HG03439 (cell line): ENCODE measurements around the gene IL12RB2.
A peak's percentile ranks its signal among the peaks of the same experiment; 100 is the strongest.

Experiments used
- ATAC-seq: cut with Tn5 transposase; IDR thresholded peaks from one replicate; pipeline ENCODE4 v1.9.1; 2021; ENCODE audit warnings: mild to moderate bottlenecking, moderate library complexity; ENCODE audit not compliant: unreplicated experiment

The IL12RB2 gene

DNA sequence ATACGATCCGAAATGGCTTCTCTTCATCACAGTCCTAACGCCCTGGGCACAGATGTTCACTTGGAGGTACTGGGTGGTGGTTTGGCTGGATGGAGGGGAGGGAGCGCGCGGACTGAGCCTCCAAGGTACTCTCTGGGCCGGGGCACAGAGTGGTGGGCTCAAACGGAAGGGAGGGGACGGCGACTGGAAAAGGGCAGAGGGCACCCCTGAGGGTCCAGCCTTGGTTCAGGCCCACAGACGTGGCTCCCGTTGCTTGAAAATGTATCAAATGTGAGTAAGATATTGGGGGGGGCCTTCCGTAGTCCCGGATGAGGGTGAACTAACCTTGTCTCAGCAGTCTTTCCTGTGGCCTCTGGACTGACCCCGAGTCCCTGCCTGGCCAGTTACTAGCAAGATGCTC lies 463 bp downstream of the IL12RB2 start:
- ATAC-seq, result no peak

GRCh38 chr1:67312615-67313014 lies 4.9 kb downstream of the IL12RB2 start:
- ATAC-seq, result no peak

GRCh38 chr1:67313934-67314671 lies 6.4 kb downstream of the IL12RB2 start:
- ATAC-seq, result no peak

GRCh38 chr1:67314696-67315095 lies 7.0 kb downstream of the IL12RB2 start:
- no peak for ATAC-seq

DNA sequence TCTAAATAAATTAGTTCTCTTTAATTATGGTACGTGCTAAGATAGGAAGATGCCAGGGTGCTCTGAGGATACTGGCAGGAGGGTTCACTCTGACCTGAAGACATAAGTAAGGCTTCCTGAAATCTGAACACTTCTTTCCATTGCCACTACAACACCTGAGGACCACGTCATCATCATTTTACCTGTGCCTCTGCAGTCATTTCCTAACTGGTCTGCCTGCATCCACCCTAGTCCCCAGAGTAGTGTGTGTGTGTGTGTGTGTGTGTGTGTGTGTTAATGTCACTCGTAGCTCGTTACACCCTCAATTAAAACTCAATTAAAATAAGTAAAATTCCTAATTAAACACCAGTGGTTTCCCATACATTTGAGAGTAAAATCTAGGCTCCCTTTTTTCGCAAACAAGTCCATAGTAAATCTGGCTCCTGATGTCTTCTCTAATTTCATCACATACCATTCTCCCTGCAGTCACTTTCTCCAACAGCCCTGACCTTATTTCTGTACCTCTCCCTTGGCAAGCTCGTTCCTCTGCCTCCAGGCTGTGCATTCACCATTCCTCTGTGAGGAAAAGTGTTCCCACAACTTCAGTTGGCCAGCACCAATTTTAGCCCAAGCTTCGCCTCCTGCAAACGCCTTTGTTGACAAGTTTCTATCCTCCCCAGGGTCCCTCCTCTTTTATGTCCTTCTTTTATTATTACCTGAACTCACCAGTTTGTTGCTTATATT lies 8.7 kb downstream of the IL12RB2 start:
- no peak for ATAC-seq

- no peak for ATAC-seq
Measured at GRCh38 chr1:67316918-67317317, 9.2 kb downstream of the IL12RB2 start.

- ATAC-seq, result no peak
Measured at GRCh38 chr1:67317803-67318202, 10.1 kb downstream of the IL12RB2 start.

DNA sequence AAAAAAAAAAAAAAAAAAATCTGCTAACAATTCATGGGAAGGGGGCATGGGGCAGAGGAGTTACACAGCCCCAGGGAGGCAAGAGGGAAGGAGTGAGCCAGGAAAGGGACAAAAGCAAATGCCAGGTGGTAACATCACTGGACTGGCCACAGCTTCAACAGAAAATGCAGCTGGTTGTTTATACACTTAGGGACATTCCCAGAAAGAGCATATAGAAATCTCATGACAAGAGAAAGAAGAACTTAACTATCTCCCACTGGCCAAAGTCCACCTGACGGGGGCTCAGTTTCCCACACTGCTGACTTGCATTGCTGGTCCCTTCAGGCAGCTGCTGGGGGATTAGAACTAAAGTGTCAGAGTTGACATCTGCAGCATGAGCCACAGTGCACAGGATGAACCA lies 14.8 kb downstream of the IL12RB2 start:
- ATAC-seq, result no peak

GRCh38 chr1:67323087-67323486 lies 15.4 kb downstream of the IL12RB2 start:
- ATAC-seq, result no peak

GRCh38 chr1:67324068-67324467 lies 16.4 kb downstream of the IL12RB2 start:
- no peak for ATAC-seq

- ATAC-seq, result no peak
Measured at GRCh38 chr1:67327864-67328466, 20.3 kb downstream of the IL12RB2 start.

DNA sequence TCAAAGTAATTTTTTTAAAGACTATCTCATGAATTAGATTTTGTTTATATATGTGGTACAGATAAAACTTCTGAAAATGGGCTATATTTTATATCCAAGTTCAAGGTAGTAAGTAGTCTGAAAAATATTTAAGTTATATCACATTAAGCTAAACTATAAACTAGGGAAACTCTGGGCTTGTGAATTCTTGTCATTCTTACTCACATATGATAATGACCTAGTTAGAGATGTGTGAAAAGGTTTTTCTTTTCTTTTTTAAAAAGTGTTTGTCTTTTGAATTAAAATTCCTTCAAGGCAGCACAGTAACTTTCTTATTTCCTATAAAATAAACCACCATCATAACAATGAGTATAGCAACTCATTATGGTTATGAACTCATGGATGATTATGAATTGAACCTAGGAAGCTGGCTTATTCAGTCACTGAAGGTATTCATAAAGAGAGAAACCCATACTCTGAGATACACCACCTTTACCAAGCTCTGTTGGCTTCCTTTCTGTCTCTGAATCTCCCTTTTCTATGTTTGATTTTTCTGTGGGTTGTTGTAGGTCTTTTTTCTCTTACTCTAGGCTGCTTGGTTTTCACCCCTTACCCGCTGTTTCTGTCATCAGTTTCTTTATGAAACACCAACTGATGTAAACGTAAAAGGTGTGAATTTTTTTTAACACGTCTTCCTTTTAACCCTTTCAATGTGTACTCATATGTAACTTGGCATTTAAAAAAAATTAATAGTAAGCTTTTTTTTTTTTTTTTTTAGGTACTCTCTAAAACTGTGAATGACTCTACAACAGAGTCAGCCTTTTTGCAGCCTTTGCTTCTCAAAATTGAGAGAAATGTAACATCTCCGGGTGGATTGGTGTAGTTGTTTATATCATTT lies 25.2 kb downstream of the IL12RB2 start:
- ATAC-seq, result peak; percentile 93

DNA sequence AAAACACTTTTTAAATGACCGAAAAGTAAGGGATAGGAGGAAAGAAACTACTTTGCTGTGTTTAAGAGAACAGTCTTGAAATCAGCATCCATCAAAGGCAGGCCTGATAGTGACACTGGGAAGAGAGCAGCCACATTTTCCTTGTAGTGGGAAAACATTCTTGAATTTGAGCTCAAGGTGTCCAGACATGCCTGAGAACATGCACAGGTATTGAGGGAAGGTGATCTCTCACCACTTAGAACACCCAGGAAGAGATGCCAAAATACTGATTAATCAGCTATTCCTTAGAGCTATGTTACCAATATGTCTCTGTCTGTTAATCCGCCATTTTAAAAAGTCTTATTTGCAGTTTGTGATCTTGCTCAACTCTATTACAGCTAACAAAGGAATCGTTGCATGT lies 25.9 kb downstream of the IL12RB2 start:
- ATAC-seq, result no peak

GRCh38 chr1:67335411-67335810 lies 27.7 kb downstream of the IL12RB2 start:
- ATAC-seq, result no peak

GRCh38 chr1:67336157-67336556 lies 28.5 kb downstream of the IL12RB2 start:
- no peak for ATAC-seq

GRCh38 chr1:67336783-67337182 lies 29.1 kb downstream of the IL12RB2 start:
- ATAC-seq, result no peak

- ATAC-seq, result no peak
Measured at GRCh38 chr1:67338642-67339041, 31.0 kb downstream of the IL12RB2 start.

- ATAC-seq, result peak; percentile 33
Measured at GRCh38 chr1:67339623-67340343, 32.1 kb downstream of the IL12RB2 start.

GRCh38 chr1:67342076-67342890 lies 34.6 kb downstream of the IL12RB2 start:
- no peak for ATAC-seq

GRCh38 chr1:67345556-67345955 lies 37.9 kb downstream of the IL12RB2 start:
- no peak for ATAC-seq
